ENCODE data around the gene FKBP14.

FKBP14 gene

DNA sequence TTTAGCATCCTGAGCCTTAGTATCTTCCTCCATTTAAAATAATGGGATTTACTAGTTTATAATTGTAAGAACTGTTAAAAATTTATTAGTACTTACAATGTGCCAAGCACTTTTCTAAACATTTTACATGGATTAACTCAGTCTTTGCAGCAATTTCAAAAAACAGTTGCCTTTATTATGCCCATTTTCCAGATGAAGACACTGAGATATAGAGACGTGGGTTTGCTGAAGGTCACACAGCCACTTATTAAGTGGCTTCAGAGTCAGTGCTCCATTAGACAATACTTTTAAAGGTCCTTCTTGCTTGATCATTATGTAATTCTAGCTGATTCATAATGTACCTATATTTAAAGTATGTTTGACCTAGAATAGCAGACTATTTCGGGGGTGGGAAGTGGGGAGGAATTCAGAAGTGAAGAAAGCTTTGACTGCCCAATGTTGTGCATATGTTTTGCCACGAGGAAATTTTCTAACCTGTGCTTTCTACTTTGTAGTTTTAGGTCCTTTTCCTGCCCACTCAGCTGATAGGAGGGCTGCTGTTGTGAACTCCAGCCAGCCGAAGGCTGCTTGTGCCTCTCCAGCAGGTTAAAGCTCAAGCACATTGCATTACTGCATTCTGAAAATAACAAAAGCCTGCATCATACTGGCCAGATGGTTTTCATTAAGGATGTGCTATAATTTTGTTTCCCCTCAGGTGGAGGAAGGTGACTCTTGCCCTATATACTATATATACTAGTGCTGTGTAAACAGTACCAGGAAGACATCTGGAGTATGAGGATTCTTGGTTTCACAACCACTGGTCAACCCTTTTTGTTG lies 6.0 kb upstream of the FKBP14 start:
- Histone ChIP-seq H3K36me3 (no peaks in the 10 kb centered on the region), H3K4me1 (peaks cover 0 to 37% (median 17%) of the 10 kb centered on the region in 4 donors), H3K27me3 (no peaks in the 10 kb centered on the region), H3K9me3 (no peaks in the 10 kb centered on the region), H3K4me3 (no peak overlapping the region), H3K27ac (no peak overlapping the region)
- intact Hi-C loops (cut with DNase I; ENCODE audit: low total_unique reads) = no loop called here
- DNase-seq = no peak
- TF ChIP-seq, protein P1, sequence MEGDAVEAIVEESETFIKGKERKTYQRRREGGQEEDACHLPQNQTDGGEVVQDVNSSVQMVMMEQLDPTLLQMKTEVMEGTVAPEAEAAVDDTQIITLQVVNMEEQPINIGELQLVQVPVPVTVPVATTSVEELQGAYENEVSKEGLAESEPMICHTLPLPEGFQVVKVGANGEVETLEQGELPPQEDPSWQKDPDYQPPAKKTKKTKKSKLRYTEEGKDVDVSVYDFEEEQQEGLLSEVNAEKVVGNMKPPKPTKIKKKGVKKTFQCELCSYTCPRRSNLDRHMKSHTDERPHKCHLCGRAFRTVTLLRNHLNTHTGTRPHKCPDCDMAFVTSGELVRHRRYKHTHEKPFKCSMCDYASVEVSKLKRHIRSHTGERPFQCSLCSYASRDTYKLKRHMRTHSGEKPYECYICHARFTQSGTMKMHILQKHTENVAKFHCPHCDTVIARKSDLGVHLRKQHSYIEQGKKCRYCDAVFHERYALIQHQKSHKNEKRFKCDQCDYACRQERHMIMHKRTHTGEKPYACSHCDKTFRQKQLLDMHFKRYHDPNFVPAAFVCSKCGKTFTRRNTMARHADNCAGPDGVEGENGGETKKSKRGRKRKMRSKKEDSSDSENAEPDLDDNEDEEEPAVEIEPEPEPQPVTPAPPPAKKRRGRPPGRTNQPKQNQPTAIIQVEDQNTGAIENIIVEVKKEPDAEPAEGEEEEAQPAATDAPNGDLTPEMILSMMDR (IDR thresholded peaks at IDR 0.05) = no peak

DNA sequence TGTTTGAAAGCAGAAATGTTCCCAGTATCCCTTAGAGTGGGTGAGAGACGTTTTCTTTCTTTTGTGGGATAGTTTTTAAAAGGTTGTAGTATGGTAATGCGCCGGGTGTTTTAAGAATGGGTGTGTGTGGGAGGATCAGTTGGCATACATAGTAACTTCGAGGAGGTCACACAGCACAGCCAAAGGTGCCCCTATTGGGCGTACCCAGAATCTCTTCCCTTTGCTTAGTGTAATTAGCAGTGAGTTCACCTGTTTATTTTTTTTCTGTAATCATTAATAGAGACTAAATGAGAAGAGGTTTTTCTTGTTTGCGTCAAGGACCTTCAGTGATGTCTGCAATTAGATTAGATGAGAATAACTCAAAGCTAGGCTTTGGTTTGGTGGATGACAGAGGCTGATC lies 3.2 kb upstream of the FKBP14 start:
- Histone ChIP-seq H3K36me3 (no peaks in the 10 kb centered on the region), H3K4me1 (peaks cover 0 to 53% (median 34%) of the 10 kb centered on the region in 4 donors), H3K27ac (peak overlapping the region; percentile 91 to 92), H3K9me3 (no peaks in the 10 kb centered on the region), H3K4me3 (peak overlapping the region; percentile 93 to 94), H3K27me3 (no peaks in the 10 kb centered on the region)
- TF ChIP-seq, protein P1 (IDR thresholded peaks at IDR 0.05) = no peak
- DNase-seq = no peak
- intact Hi-C loops (cut with DNase I; ENCODE audit: low total_unique reads) = loop anchor here (5.0 kb wide), 2 partner anchors 42 to 108 kb away; partner anchors contain the start of gene SCRN1

DNA sequence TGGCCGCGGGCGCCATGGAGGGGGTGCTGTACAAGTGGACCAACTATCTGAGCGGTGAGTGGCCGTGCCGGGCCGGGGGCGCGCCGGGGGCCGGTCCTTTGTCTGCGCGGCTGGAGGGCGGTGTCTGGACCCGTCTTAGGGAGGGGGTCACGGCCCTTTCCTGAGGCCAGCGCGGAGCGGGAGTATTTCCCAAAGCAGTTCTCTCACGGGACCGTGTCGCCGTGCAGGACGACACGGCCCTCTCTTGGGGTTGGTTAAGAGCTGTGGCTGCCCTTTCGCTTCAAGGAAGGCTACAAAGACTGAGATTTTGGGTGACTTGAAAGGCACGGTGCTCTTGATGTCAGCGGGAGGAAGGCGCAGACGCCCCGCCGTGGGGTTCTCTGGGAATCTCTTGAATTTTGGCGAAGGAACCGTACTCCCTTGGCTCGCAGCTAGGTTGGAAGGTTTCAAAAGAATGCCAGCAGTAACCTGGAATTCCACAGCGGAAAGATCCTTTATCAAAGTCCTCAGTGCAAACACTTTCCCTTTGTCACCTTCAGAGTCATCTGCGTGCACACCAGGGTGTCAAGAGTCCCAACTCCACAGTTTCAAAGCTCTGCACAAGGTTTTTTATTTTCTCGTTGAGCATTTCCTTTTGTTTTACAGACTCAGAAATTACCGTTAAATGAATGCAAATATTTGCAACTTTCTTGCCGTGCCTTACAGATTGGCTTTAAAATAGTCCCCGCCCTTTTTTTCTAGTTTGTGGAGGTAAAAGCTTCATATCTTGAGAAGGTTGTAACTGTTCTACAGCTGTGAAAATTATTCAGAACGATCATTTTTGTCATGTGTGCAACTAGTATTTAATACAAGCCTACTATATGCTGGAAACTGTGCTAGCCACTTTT lies 2.5 kb upstream of the FKBP14 start:
- DNase-seq = peak; percentile 37 to 78
- Histone ChIP-seq H3K4me1 (peaks cover 0 to 59% (median 38%) of the 10 kb centered on the region in 4 donors), H3K27ac (peak overlapping the region; percentile 91 to 92)

DNA sequence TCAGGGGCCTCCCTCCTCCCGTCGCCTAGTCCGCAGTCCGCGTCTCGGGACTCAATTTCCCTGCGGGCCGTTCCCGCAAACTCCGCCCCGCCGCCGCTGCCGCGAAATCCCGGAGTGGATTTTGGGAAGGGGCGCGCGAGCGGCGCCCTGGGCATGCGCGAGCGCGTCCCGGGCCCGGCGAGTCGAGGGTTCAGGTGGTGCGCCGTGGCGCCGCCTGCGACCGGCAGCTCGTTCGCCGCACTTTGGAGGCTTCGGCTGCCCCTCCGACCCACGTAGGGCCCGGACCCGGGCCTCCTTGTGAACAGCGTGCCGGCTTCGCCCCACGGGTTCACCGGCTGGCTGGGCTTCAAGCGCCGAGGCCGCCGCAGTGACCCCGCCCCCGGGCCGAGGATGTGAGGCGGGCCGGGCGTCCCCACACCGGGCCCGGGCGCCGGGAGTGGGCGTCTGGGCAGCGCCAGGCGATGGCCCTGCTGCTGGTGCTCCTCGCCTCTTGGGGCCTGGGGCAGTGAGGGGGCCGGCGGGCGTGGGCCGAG lies 1.8 kb upstream of the FKBP14 start, which contains the start of gene PLEKHA8:
Gene PLEKHA8 (plus strand): TSS at position 197 of the 533 bp plus-strand sequence. CDS start 351 bp downstream, outside the sequence.
- peak; percentile 80 to 93 for DNase-seq
- TF ChIP-seq, protein P1 (IDR thresholded peaks at IDR 0.05) = no peak
- no peaks in the 10 kb centered on the region for H3K9me3 ChIP-seq
- intact Hi-C loops (cut with DNase I; ENCODE audit: low total_unique reads) = loop anchor here (5.0 kb wide), 2 partner anchors 41 to 109 kb away; partner anchors contain the start of gene SCRN1
- H3K27ac ChIP-seq = peak within 1 kb of the TSS; percentile 91 to 92
- no peaks in the 10 kb centered on the region for H3K27me3 ChIP-seq
- H3K4me1 ChIP-seq = peaks cover 0 to 63% (median 41%) of the 10 kb centered on the region in 4 donors
- no peaks in the 10 kb centered on the region for H3K36me3 ChIP-seq
- H3K4me3 ChIP-seq = peak within 1 kb of the TSS; percentile 93 to 94

More for the DNA sequence above, 2.5 kb upstream of the FKBP14 start:
- TF ChIP-seq, protein P1 (IDR thresholded peaks at IDR 0.05) = no peak
- intact Hi-C loops (cut with DNase I; ENCODE audit: low total_unique reads) = loop anchor here (5.0 kb wide), 2 partner anchors 42 to 108 kb away; partner anchors contain the start of gene SCRN1
- Histone ChIP-seq H3K27me3 (no peaks in the 10 kb centered on the region), H3K36me3 (no peaks in the 10 kb centered on the region), H3K4me3 (peak overlapping the region; percentile 93 to 94), H3K9me3 (no peaks in the 10 kb centered on the region)

DNA sequence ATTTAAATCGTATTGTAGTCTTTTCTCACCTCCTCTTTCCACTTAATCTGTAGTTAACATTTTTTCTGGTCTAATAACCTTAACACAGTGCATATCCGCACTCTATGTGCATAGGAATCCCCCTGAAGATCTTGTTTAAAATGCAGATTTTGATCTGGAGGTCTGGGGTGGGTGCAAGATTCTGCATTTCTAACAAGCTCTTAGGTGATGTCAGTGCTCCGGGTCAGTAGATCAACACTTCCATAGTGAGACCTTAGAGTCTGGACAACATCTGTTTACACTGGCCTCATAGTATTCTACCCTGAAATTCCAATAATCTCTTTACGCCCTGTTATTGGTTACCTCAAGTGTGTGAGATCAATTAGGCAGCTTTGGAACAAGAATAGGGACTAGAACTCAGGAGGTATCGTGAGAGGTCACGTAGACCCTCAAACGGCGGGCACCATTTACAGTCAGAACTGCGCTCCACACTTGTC lies 1.3 kb upstream of the FKBP14 start:
- no peak for DNase-seq
- Histone ChIP-seq H3K27ac (peak overlapping the region; percentile 91 to 92), H3K4me3 (peak overlapping the region; percentile 93 to 94), H3K4me1 (peaks cover 0 to 60% (median 40%) of the 10 kb centered on the region in 4 donors), H3K9me3 (no peaks in the 10 kb centered on the region), H3K27me3 (no peaks in the 10 kb centered on the region), H3K36me3 (no peaks in the 10 kb centered on the region)
- TF ChIP-seq, protein P1 (IDR thresholded peaks at IDR 0.05) = no peak
- intact Hi-C loops (cut with DNase I; ENCODE audit: low total_unique reads) = loop anchor here (5.0 kb wide), 2 partner anchors 40 to 110 kb away; partner anchors contain the start of gene SCRN1
